Gastroesophageal sphincter (tissue), 4 donors: ENCODE data around the gene PCGF3. TPM values are rescaled to one million over a fixed set of nuclear protein-coding genes. Genes with fewer than 3 reads are reported as not detected.

Experiments
- ATAC-seq: fragments of 150-250 bp; one replicate; pipeline ENCODE4 v1.9.1; 2016; ENCODE audit warnings: mild to moderate bottlenecking, moderate library complexity
- H3K27ac ChIP-seq, 4 donors: fragments of 200-600 bp; sonication (generic) in 3 of 4; 1 replicate in 3 of 4; 2 replicates in 1 of 4; pipeline ENCODE4 v1.5.1; 2016 to 2019
- H3K27me3 ChIP-seq: fragments of 200-600 bp; sonication (generic); one replicate; pipeline ENCODE4 v1.5.1; 2019
- H3K36me3 ChIP-seq, 2 donors: fragments of 200-600 bp; sonication (generic); one replicate each; pipeline ENCODE4 v1.5.1; 2019; ENCODE audit warnings: control low read depth in 1 of 2
- H3K4me1 ChIP-seq, 3 donors: fragments of 200-600 bp; sonication (generic); 1 replicate in 2 of 3; 2 replicates in 1 of 3; pipeline ENCODE4 v1.5.1; 2016 to 2019; ENCODE audit warnings: control low read depth in 2 of 3
- H3K4me3 ChIP-seq, 2 donors: fragments of 200-600 bp; sonication (generic); one replicate each; pipeline ENCODE4 v1.5.1; 2019; ENCODE audit warnings: mild to moderate bottlenecking in 1 of 2, moderate library complexity in 1 of 2
- H3K9me3 ChIP-seq, 3 donors: fragments of 200-600 bp; sonication (generic); one replicate each; pipeline ENCODE4 v1.5.1; 2017 to 2019; ENCODE audit warnings: control low read depth in 2 of 3
- CTCF ChIP-seq, 4 experiments: fragments of 200-600 bp in 2 of 4; fragments of 450-650 bp in 2 of 4; sonication (generic) in 1 of 4; IDR thresholded peaks; one replicate each; pipeline ENCODE4 v1.5.1; 2017 to 2019; ENCODE audit warnings: antibody characterized with exemption in 4 of 4, mild to moderate bottlenecking in 2 of 4, moderate library complexity in 2 of 4
- EP300 ChIP-seq: sonication (generic); formaldehyde crosslinking; IDR thresholded peaks from one replicate; pipeline ENCODE4 v1.6.1; 2017; ENCODE audit warnings: antibody characterized with exemption, mild to moderate bottlenecking
- POLR2A ChIP-seq, 2 donors: fragments of 450-650 bp; IDR thresholded peaks; one replicate each; pipeline ENCODE4 v1.6.1; 2017; ENCODE audit warnings: antibody characterized with exemption in 2 of 2, mild to moderate bottlenecking in 2 of 2, moderate library complexity in 1 of 2
- POLR2AphosphoS5 ChIP-seq: sonication (generic); formaldehyde crosslinking; IDR thresholded peaks from one replicate; pipeline ENCODE4 v1.6.1; 2017; ENCODE audit warnings: antibody characterized with exemption
- WGBS, 2 donors: methylation state at CpG; one replicate each; pipeline ENCODE4 v1.1.5; 2018; ENCODE audit warnings: low coverage in 1 of 2; 5-methylcytosine and 5-hydroxymethylcytosine counted together
- total RNA-seq, 4 donors: library from RNA; depleted of rRNA; stranded (reverse); fragments of >200 nt; gene quantifications; one replicate each; pipeline ENCODE4 v1.1.0, GENCODE V29; 2016

Gene PCGF3
- total RNA-seq, 4 donors from 2014 or later, result 24.4 to 46.5 (median 40.7) TPM

DNA sequence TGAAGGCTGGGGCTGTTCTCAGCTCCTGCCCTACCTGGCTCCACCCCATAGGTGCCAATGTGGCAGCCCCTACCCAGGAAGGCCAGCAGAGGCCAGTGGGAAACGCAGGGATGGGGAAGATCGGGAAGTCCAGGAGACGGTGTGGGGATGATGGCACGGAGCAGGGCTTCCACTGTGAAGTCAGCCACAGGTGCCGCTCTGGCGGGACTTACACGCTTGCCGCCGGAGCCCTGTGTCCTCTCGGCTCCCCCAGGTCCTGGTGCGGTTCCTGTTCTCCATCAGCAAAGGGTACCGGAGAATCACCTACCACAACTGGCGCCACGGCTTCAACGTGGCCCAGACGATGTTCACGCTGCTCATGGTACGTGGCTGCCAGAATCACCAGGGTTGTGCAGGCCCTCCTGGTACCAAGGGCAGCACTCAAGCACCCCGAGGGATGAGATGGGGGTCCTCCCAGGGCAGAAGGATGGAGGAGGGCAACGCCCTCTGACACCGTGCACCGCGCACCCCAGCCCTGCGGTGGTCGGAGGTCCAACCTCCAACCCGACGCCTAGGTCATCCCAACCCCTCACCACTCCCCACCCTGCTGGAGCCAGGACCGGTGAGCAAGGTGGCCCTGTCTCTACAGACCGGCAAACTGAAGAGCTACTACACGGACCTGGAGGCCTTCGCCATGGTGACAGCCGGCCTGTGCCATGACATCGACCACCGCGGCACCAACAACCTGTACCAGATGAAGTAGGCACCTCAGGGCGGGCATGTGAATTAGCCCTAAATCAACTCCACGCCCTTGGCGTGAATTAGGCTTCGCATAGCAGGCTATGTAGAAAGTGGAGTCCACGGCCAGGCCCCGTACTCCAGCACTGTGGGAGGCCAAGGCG is 43.5 kb upstream of the PCGF3 start:
- H3K36me3 ChIP-seq, result no peaks in the 10 kb centered on the region
- WGBS, 2 donors, result 93% methylated on average over 3 of the region's 42 CpGs; no CpG with 5 or more reads in 1 of the 2 donors
- peaks cover 0 to 18% (median 8%) of the 10 kb centered on the region in 3 donors for H3K4me1 ChIP-seq
- TF ChIP-seq CTCF (IDR thresholded peaks at IDR 0.05) (no peak), POLR2AphosphoS5 (no peak), POLR2A (IDR thresholded peaks at IDR 0.05) (no peak), EP300 (no peak)
- no peak for ATAC-seq
- no peaks in the 10 kb centered on the region for H3K9me3 ChIP-seq
- no peak overlapping the region for H3K27ac ChIP-seq
- no peak overlapping the region for H3K4me3 ChIP-seq
- peaks cover 50% of the 10 kb centered on the region for H3K27me3 ChIP-seq

- H3K27me3 ChIP-seq, result peaks cover 48% of the 10 kb centered on the region
- ATAC-seq, result no peak
- H3K36me3 ChIP-seq, result no peaks in the 10 kb centered on the region
- no peaks in the 10 kb centered on the region for H3K9me3 ChIP-seq
- H3K4me3 ChIP-seq, result peak overlapping the region in 1 of 2 donors; percentile 68
- peak overlapping the region in 2 of 4 donors; percentile 57 to 72 for H3K27ac ChIP-seq
- WGBS, 2 donors, result 31% methylated on average over 5 of the region's 20 CpGs; no CpG with 5 or more reads in 1 of the 2 donors
- TF ChIP-seq EP300 (no peak), POLR2AphosphoS5 (no peak), CTCF (IDR thresholded peaks at IDR 0.05) (no peak), POLR2A (IDR thresholded peaks at IDR 0.05) (no peak)
- H3K4me1 ChIP-seq, result peaks cover 0 to 18% (median 8%) of the 10 kb centered on the region in 3 donors
Observed at GRCh38 chr4:663046-663437, 42.6 kb upstream of the PCGF3 start.

GRCh38 chr4:663438-664428 is 41.9 kb upstream of the PCGF3 start:
- H3K9me3 ChIP-seq, result no peaks in the 10 kb centered on the region
- no peak for TF ChIP-seq POLR2AphosphoS5
- no peak for TF ChIP-seq CTCF (IDR thresholded peaks at IDR 0.05)
- no peak for TF ChIP-seq EP300
- TF ChIP-seq POLR2A (IDR thresholded peaks at IDR 0.05), result no peak
- H3K27me3 ChIP-seq, result peaks cover 48% of the 10 kb centered on the region
- ATAC-seq, result peak; percentile 40
- H3K27ac ChIP-seq, result peak overlapping the region in 2 of 4 donors; percentile 57 to 72
- H3K4me3 ChIP-seq, result peak overlapping the region; percentile 28 to 68
- peaks cover 0 to 18% (median 8%) of the 10 kb centered on the region in 3 donors for H3K4me1 ChIP-seq
- WGBS, 2 donors, result 4 to 17% methylated on average over 4 to 6 of the region's 80 CpGs
- H3K36me3 ChIP-seq, result no peaks in the 10 kb centered on the region

GRCh38 chr4:664713-665231 is 40.9 kb upstream of the PCGF3 start:
- WGBS, 2 donors, result 80% methylated on average over 1 of the region's 24 CpGs; no CpG with 5 or more reads in 1 of the 2 donors
- Histone ChIP-seq H3K27ac (no peak overlapping the region), H3K4me1 (peaks cover 0 to 18% (median 8%) of the 10 kb centered on the region in 3 donors), H3K36me3 (no peaks in the 10 kb centered on the region), H3K27me3 (peaks cover 48% of the 10 kb centered on the region), H3K4me3 (peak overlapping the region in 1 of 2 donors; percentile 68), H3K9me3 (no peaks in the 10 kb centered on the region)
- TF ChIP-seq POLR2AphosphoS5, result no peak
- no peak for TF ChIP-seq EP300
- TF ChIP-seq CTCF (IDR thresholded peaks at IDR 0.05), result no peak
- no peak for TF ChIP-seq POLR2A (IDR thresholded peaks at IDR 0.05)
- ATAC-seq, result no peak
